Stimulated activated CD8-positive, alpha-beta memory T cell treated with anti-CD3 and anti-CD28 coated beads, Interleukin-7, amount 100 ng/mL, for 4 hours (primary cell): Measurements from ENCODE around the gene SLC17A8.
"Not testable (repeated sequence)": the region's sequence is repeated elsewhere in the genome, so short reads cannot be mapped to it uniquely, and the experiment has no call there.

Experiments
- DNase-seq, 2 donors: peaks; one replicate each; pipeline ENCODE4 v3.0.0-alpha.2; 2020; ENCODE audit warnings: low read depth in 2 of 2

Gene SLC17A8

GRCh38 chr12:100427078-100427477 is 70.2 kb downstream of the SLC17A8 start:
- no peak for DNase-seq

GRCh38 chr12:100430251-100430650 is 73.4 kb downstream of the SLC17A8 start:
- not testable (repeated sequence) for DNase-seq

GRCh38 chr12:100433701-100434100 is 76.8 kb downstream of the SLC17A8 start:
- DNase-seq, result no peak

GRCh38 chr12:100434177-100434576 is 77.3 kb downstream of the SLC17A8 start:
- DNase-seq, result no peak

GRCh38 chr12:100435957-100436356 is 79.1 kb downstream of the SLC17A8 start:
- DNase-seq, result no peak

GRCh38 chr12:100437038-100437841 is 80.4 kb downstream of the SLC17A8 start:
- no peak for DNase-seq

GRCh38 chr12:100439797-100440196 is 82.9 kb downstream of the SLC17A8 start:
- DNase-seq, result no peak

GRCh38 chr12:100442403-100442802 is 85.5 kb downstream of the SLC17A8 start:
- no peak for DNase-seq

GRCh38 chr12:100443434-100443833 is 86.6 kb downstream of the SLC17A8 start:
- DNase-seq, result no peak

GRCh38 chr12:100445081-100445481 is 88.2 kb downstream of the SLC17A8 start:
- DNase-seq, result no peak

- no peak for DNase-seq
These were observed 90.5 kb downstream of the SLC17A8 start for GRCh38 chr12:100447381-100447780.

- DNase-seq, result no peak
These were observed 91.8 kb downstream of the SLC17A8 start for GRCh38 chr12:100448656-100449055.

GRCh38 chr12:100450735-100451134 is 93.9 kb downstream of the SLC17A8 start:
- DNase-seq, result no peak

- no peak for DNase-seq
These were observed 97.1 kb downstream of the SLC17A8 start for GRCh38 chr12:100453951-100454350.

- DNase-seq, result no peak
These were observed 99.0 kb downstream of the SLC17A8 start for GRCh38 chr12:100455896-100456295.

GRCh38 chr12:100458191-100458590 is 101.3 kb downstream of the SLC17A8 start:
- no peak for DNase-seq

- DNase-seq, result no peak
These were observed 103.8 kb downstream of the SLC17A8 start for GRCh38 chr12:100460702-100461101.

GRCh38 chr12:100461330-100461973 is 104.6 kb downstream of the SLC17A8 start:
- no peak for DNase-seq

- DNase-seq, result no peak
These were observed 106.8 kb downstream of the SLC17A8 start for GRCh38 chr12:100463661-100464060.

GRCh38 chr12:100464529-100464928 is 107.7 kb downstream of the SLC17A8 start:
- DNase-seq, result no peak

GRCh38 chr12:100468126-100468525 is 111.3 kb downstream of the SLC17A8 start:
- no peak for DNase-seq
